Subcutaneous adipose tissue (tissue), 4 donors: ENCODE measurements around the gene LRCH1. TPM values are rescaled to one million over a fixed set of nuclear protein-coding genes. Genes with fewer than 3 reads are reported as not detected.

Source experiments
- total RNA-seq, 4 donors: library from RNA; depleted of rRNA; stranded (reverse); fragments of >200 nt; gene quantifications; one replicate each; pipeline ENCODE4 v1.1.0, GENCODE V29; 2016
- TF ChIP-seq, protein P1 (sequence below): fragments of 450-650 bp; IDR thresholded peaks from one replicate; pipeline ENCODE4 v1.5.1; 2016; ENCODE audit warnings: low read depth, mild to moderate bottlenecking, control low read depth, antibody characterized with exemption, moderate library complexity

The LRCH1 gene
- total RNA-seq, 4 donors from 2014 or later = 18.9 to 27.5 (median 25.7) TPM

- TF ChIP-seq, protein P1, sequence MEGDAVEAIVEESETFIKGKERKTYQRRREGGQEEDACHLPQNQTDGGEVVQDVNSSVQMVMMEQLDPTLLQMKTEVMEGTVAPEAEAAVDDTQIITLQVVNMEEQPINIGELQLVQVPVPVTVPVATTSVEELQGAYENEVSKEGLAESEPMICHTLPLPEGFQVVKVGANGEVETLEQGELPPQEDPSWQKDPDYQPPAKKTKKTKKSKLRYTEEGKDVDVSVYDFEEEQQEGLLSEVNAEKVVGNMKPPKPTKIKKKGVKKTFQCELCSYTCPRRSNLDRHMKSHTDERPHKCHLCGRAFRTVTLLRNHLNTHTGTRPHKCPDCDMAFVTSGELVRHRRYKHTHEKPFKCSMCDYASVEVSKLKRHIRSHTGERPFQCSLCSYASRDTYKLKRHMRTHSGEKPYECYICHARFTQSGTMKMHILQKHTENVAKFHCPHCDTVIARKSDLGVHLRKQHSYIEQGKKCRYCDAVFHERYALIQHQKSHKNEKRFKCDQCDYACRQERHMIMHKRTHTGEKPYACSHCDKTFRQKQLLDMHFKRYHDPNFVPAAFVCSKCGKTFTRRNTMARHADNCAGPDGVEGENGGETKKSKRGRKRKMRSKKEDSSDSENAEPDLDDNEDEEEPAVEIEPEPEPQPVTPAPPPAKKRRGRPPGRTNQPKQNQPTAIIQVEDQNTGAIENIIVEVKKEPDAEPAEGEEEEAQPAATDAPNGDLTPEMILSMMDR = no peak
These were observed 50.2 kb downstream of the LRCH1 start for GRCh38 chr13:46603165-46603603.

DNA sequence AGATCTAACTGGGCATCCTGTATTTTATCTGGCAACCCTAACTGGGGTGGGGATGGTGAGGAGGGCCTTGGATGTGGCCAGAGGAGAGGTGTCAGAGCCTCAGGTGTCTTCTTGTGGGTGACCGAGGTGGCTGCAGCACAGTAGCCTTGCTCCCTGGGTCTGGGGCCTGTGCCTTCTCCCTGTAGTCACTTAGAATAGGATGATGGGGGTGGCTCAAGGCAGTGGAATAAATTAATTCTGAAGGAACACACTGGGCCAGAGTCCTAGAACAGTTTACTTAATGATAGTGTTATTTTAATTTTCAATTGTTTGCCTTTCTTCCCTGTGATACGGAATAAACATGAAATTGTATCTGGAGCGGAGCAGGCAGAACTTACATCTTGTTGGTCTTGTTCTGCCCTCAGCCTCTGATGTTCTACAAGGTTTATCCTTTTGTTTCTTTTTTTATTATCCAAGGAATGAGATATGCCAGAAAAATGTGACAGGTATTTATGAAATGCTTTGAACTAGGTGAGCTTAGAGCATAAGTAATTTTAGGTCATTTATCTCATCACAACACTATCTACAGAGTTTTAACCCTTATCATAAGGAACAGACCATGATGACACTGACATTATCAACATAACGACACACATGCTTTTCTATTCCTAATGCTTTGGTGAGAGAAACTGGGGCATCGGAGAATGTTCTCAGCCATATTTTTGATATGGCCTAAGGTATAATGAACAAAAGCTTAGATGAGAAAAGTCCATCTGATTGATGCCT, 51.4 kb downstream of the LRCH1 start:
- TF ChIP-seq, protein P1 = no peak

DNA sequence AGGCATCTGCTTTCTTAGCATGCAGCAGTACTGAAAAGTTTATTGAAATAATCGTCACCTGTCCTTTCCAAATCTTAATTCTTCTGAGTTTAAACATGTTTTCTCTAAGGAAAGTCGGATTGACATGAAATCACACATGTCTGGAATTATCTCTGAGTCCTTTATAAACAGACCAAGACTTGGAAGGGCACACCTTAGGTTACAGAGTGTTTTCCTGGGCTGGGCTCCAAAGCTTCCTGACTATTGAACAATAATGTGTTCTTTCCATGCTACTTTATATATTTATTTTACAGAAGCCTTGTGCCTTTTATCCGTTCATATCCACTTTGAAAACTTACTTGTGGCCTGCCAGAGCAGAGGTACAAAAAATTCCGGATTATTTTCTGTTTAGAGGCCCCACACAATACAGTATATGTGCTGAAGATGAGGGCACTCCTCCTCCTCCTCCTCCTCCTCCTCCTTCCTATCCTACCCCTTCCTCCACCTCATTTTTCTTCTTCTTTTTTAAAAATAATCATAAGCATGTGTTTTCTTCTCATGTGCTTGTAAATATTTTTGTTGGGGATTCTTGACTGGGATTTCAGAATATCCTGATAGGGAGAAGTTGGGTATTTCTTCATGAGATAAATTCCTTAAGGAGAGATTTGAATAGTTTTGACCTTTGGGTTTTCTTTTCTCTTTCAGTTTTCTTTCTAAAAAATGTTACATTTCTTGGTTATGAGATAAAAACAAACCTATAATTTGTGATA, 52.3 kb downstream of the LRCH1 start:
- TF ChIP-seq, protein P1 = no peak

DNA sequence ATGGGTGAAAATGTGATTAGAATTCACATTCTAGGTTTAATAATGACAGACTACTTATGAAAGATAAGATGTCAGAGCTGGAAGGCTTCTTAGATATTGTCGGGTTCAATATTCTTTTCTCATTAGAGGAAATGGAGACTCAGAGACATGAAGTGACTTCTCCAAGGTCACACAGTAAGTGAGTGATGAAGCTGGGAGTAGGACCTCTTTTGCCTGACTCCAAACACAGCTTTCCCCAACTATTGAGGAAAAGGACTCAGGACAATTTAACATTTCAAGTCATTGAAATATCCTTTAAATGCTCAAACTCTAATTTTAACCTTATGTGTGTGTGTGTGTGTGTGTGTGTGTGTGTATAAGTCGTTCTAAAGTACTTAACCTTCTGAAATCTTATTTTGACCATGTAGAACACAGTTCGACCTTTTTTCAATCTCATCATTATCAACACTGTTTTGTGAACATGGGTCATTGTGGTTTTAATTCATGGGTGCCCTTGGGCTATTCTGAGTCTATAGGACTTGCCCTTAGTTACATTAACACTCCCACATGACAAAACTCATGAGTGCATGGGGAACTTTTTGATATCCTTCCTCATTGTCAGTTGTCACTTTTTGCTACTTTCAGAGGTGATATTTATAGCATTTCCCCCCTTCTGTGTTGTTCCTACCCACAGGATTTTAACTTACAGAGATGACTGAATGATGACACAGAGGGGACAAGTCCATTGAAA, 53.0 kb downstream of the LRCH1 start:
- TF ChIP-seq, protein P1 = no peak

DNA sequence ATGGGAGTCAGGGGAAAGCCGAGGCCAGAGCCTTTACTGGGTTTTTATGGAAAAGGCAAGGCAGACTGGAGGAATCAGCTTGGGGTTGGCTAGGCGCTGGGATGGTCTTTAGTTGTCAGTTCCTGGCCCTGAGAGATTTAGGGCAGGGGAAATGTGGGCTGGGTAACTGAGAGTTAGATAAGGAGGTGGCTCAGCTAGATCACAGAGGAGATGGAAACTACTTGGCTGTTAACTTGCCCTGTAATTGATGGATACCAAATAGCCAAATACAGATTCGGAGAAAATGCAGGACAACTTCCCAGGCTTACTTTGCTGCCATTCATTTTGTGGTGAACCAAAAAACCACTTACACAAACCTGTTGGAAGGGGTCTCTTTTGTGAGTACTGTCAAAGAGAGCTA, 54.0 kb downstream of the LRCH1 start:
- TF ChIP-seq, protein P1 = no peak

DNA sequence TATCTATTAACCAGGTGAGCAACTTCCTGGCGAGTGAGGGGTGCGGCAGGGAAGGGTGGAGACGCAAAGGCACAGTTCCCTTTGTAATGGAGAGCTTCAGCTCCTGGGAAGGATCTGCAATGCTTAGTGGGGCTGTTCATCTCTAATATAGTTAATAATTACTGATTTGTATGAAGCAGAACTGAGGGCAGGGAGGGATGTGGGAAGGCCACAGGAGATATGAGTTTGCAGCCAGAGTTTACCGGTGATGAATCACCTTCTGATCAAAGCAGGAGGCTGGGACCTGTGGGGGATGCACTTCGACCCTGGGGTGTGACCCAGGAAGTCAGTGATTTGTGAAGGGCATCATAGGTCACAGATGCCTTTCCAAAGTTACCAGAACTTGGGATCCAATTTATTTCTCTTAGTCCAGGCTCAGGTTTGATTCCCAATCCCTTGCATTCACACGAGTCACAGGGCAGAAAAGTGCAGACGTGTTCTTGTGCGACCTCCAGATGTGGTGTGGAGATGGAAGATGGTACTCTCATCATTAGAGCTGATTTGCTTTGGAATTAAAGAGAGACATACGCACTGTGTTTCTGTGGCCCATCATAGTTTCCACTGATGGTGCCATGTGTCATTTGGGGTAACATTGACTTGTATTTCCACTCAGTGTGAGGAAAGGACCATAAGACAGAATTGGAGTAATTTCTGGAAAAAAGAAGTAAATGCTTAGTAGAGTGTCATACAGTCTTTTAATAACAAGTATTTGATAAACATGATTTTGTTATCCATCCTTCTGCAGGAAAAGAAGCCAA, 55.0 kb downstream of the LRCH1 start:
- TF ChIP-seq, protein P1 = no peak
